ENCODE results near the gene TEAD1. TPM values are rescaled to one million over a fixed set of nuclear protein-coding genes. Genes with fewer than 3 reads are reported as not detected.

TEAD1 gene
- total RNA-seq, 1 experiment from 2014 or later: 102 TPM

GRCh38 chr11:12625438-12626071 lies 48.7 kb upstream of the TEAD1 start:
- intact Hi-C loops (cut with micrococcal nuclease; ENCODE audit: unreplicated experiment): no loop called here

GRCh38 chr11:12626616-12627015 lies 47.6 kb upstream of the TEAD1 start:
- Histone ChIP-seq H3K4me3 (ENCODE audit: low read depth in 2 of 2, low read length in 2 of 2) (no peak overlapping the region), H3K27ac (ENCODE audit: low read length) (no peak overlapping the region), H3K9me3 (ENCODE audit: control insufficient read depth, insufficient read depth, low read depth, low read length) (no peaks in the 10 kb centered on the region; the same call in 1 of the 2 replicates), H3K27me3 (ENCODE audit: control insufficient read depth, insufficient read depth, low read length) (no peaks in the 10 kb centered on the region), H3K36me3 (ENCODE audit: control insufficient read depth, insufficient read depth, low read length) (no peaks in the 10 kb centered on the region), H3K4me1 (ENCODE audit: control insufficient read depth, insufficient read depth, low read length) (no peaks in the 10 kb centered on the region)
- POLR2A ChIA-PET: no interaction called here
- in situ Hi-C loops (cut with HindIII; ENCODE audit: low pct_unique_long_range_greater_than_20kb, low sequenced_read_pairs) (no loop called here), intact Hi-C loops (cut with micrococcal nuclease; ENCODE audit: unreplicated experiment) (no loop called here)
- CTCF ChIA-PET: no interaction called here
- no peak for DNase-seq (ENCODE audit: low read depth, low spot score)
- ATAC-seq: no peak
- no TSS peak for BruUV-seq (replicated peaks)
- TF ChIP-seq REST (IDR thresholded peaks at IDR 0.05; ENCODE audit: insufficient read depth in 1 of 2, low read depth in 2 of 2, low read length in 1 of 2) (no peak), SIN3A (IDR thresholded peaks at IDR 0.05; ENCODE audit: borderline replicate concordance, insufficient read depth, low read depth, low read length) (no peak), CTCF (IDR thresholded peaks at IDR 0.05) (no peak), TCF7L2 (IDR thresholded peaks at IDR 0.05; ENCODE audit: low read depth, low read length) (no peak), POLR2AphosphoS5 (IDR thresholded peaks at IDR 0.05; ENCODE audit: low read depth, low read length) (no peak)

More at GRCh38 chr11:12625438-12626071, 48.7 kb upstream of the TEAD1 start:
- H3K9me3 ChIP-seq (ENCODE audit: control insufficient read depth, insufficient read depth, low read depth, low read length): no peaks in the 10 kb centered on the region; the same call in 1 of the 2 replicates
- no peaks in the 10 kb centered on the region for H3K4me1 ChIP-seq (ENCODE audit: control insufficient read depth, insufficient read depth, low read length)
- no TSS peak for BruUV-seq (replicated peaks)
- no peak for DNase-seq (ENCODE audit: low read depth, low spot score)
- no peak overlapping the region for H3K27ac ChIP-seq (ENCODE audit: low read length)
- ChIA-PET POLR2A (no interaction called here), CTCF (interaction anchor here (0.6 kb wide), 1 partner anchor 44 kb away, joined by 3 read pairs; no protein-coding TSS in a partner anchor)
- no peaks in the 10 kb centered on the region for H3K36me3 ChIP-seq (ENCODE audit: control insufficient read depth, insufficient read depth, low read length)
- H3K4me3 ChIP-seq (ENCODE audit: low read depth in 2 of 2, low read length in 2 of 2): no peak overlapping the region
- H3K27me3 ChIP-seq (ENCODE audit: control insufficient read depth, insufficient read depth, low read length): no peaks in the 10 kb centered on the region
- TF ChIP-seq TCF7L2 (IDR thresholded peaks at IDR 0.05; ENCODE audit: low read depth, low read length) (no peak), REST (IDR thresholded peaks at IDR 0.05; ENCODE audit: insufficient read depth in 1 of 2, low read depth in 2 of 2, low read length in 1 of 2) (no peak), SIN3A (IDR thresholded peaks at IDR 0.05; ENCODE audit: borderline replicate concordance, insufficient read depth, low read depth, low read length) (no peak), POLR2AphosphoS5 (IDR thresholded peaks at IDR 0.05; ENCODE audit: low read depth, low read length) (no peak), CTCF (IDR thresholded peaks at IDR 0.05) (no peak)
- no peak for ATAC-seq
- in situ Hi-C loops (cut with HindIII; ENCODE audit: low pct_unique_long_range_greater_than_20kb, low sequenced_read_pairs): no loop called here
